ENCODE data around the gene HDAC9. TPM values are rescaled to one million over a fixed set of nuclear protein-coding genes. Genes with fewer than 3 reads are reported as not detected.
A peak's percentile ranks its signal among the peaks of the same experiment; 100 is the strongest.

Gene HDAC9
- total RNA-seq, 1 donor from 2014 or later = 27.6 TPM

DNA sequence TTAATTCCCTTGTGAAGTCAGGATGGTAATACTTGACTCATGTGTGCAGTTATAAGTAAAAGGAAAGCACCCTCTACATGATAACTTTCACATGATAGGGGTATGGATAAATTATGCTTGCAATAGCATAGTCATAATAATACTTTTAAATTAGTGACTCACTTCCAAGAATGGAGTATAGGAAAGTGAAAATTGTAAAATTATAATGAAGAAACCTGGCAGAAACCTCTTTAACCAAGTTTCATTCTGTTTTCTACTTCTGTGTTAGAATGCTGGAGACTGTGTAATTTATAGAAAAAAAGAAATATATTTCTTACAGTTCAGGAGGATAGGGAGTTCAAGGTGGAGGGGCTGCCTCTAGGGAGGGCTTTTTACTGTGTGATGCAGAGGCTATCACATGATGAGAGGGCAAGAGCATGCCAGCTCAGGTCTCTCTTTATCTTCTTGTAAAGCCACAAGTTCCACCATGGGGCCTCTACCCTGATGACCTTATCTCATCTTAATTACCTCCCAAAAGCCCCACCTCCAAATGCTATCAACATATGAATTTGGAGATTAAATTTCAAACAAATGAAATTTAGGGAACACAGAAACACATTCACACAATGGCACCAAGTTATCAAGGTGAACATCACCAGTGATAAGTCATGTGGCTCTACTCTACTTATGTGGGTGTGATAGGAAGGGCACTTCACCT lies 43.2 kb downstream of the HDAC9 start:
- no peaks in the 10 kb centered on the region for H3K9me3 Mint-ChIP-seq (ENCODE audit: unreplicated experiment)
- no peak overlapping the region for H3K27ac ChIP-seq (ENCODE audit: low read depth, low read length)
- no peak overlapping the region for H3K4me3 ChIP-seq (ENCODE audit: insufficient read depth, low read depth, low read length)
- H3K9ac ChIP-seq (ENCODE audit: low read length) = no peak overlapping the region
- no peaks in the 10 kb centered on the region for H3K36me3 ChIP-seq (ENCODE audit: insufficient read depth, low read length)
- no peaks in the 10 kb centered on the region for H3K27me3 ChIP-seq (ENCODE audit: insufficient read depth, low read length)
- TF ChIP-seq CTCF (IDR thresholded peaks at IDR 0.05; ENCODE audit: insufficient read depth, low read depth, low read length) (no peak), EZH2 (IDR thresholded peaks at IDR 0.05; ENCODE audit: insufficient read depth, low read length) (no peak)
- no peaks in the 10 kb centered on the region for H3K27me3 Mint-ChIP-seq (ENCODE audit: low read depth, unreplicated experiment)
- no peak for FAIRE-seq
- no peak overlapping the region for H3K4me3 Mint-ChIP-seq (ENCODE audit: unreplicated experiment)
- no peak overlapping the region for H3K27ac Mint-ChIP-seq (ENCODE audit: unreplicated experiment)
- H3K36me3 Mint-ChIP-seq (ENCODE audit: low read depth, unreplicated experiment) = no peaks in the 10 kb centered on the region
- DNase-seq (ENCODE audit: low read depth) = no peak
- no peak overlapping the region for H3K4me2 ChIP-seq (ENCODE audit: low read length)
- no peak overlapping the region for H2AFZ ChIP-seq (ENCODE audit: low read depth, low read length)
- H3K79me2 ChIP-seq (ENCODE audit: insufficient read depth, low read length) = peaks cover 30% of the 10 kb centered on the region
- H4K20me1 ChIP-seq (ENCODE audit: insufficient read depth, low read length) = peaks cover 5% of the 10 kb centered on the region
- H3K9me3 ChIP-seq (ENCODE audit: insufficient read depth, low read depth, low read length) = no peaks in the 10 kb centered on the region
- peaks cover 20% of the 10 kb centered on the region for H3K4me1 Mint-ChIP-seq (ENCODE audit: low read depth, unreplicated experiment)
- peaks cover 11% of the 10 kb centered on the region for H3K4me1 ChIP-seq (ENCODE audit: insufficient read depth, low read length)

GRCh38 chr7:18540396-18540795 lies 44.8 kb downstream of the HDAC9 start:
- H3K9ac ChIP-seq (ENCODE audit: low read length) = no peak overlapping the region
- no peak overlapping the region for H3K4me2 ChIP-seq (ENCODE audit: low read length)
- no peak for FAIRE-seq
- H3K9me3 ChIP-seq (ENCODE audit: insufficient read depth, low read depth, low read length) = no peaks in the 10 kb centered on the region
- Mint-ChIP-seq H3K4me3 (ENCODE audit: unreplicated experiment) (no peak overlapping the region), H3K4me1 (ENCODE audit: low read depth, unreplicated experiment) (peaks cover 12% of the 10 kb centered on the region), H3K27ac (ENCODE audit: unreplicated experiment) (no peak overlapping the region), H3K27me3 (ENCODE audit: low read depth, unreplicated experiment) (no peaks in the 10 kb centered on the region), H3K36me3 (ENCODE audit: low read depth, unreplicated experiment) (peaks cover 4% of the 10 kb centered on the region), H3K9me3 (ENCODE audit: unreplicated experiment) (no peaks in the 10 kb centered on the region)
- peaks cover 29% of the 10 kb centered on the region for H3K79me2 ChIP-seq (ENCODE audit: insufficient read depth, low read length)
- peaks cover 11% of the 10 kb centered on the region for H3K4me1 ChIP-seq (ENCODE audit: insufficient read depth, low read length)
- no peaks in the 10 kb centered on the region for H4K20me1 ChIP-seq (ENCODE audit: insufficient read depth, low read length)
- TF ChIP-seq CTCF (IDR thresholded peaks at IDR 0.05; ENCODE audit: insufficient read depth, low read depth, low read length) = no peak
- TF ChIP-seq EZH2 (IDR thresholded peaks at IDR 0.05; ENCODE audit: insufficient read depth, low read length) = no peak
- no peaks in the 10 kb centered on the region for H3K36me3 ChIP-seq (ENCODE audit: insufficient read depth, low read length)
- H3K27ac ChIP-seq (ENCODE audit: low read depth, low read length) = no peak overlapping the region
- no peaks in the 10 kb centered on the region for H3K27me3 ChIP-seq (ENCODE audit: insufficient read depth, low read length)
- no peak for DNase-seq (ENCODE audit: low read depth)
- no peak overlapping the region for H2AFZ ChIP-seq (ENCODE audit: low read depth, low read length)
- no peak overlapping the region for H3K4me3 ChIP-seq (ENCODE audit: insufficient read depth, low read depth, low read length)

- Histone ChIP-seq H4K20me1 (ENCODE audit: insufficient read depth, low read length) (no peaks in the 10 kb centered on the region), H3K27ac (ENCODE audit: low read depth, low read length) (peak overlapping the region; percentile 48), H3K79me2 (ENCODE audit: insufficient read depth, low read length) (peaks cover 20% of the 10 kb centered on the region), H3K4me1 (ENCODE audit: insufficient read depth, low read length) (peaks cover 11% of the 10 kb centered on the region), H2AFZ (ENCODE audit: low read depth, low read length) (no peak overlapping the region), H3K4me2 (ENCODE audit: low read length) (peak overlapping the region; percentile 42), H3K9ac (ENCODE audit: low read length) (peak overlapping the region; percentile 17), H3K9me3 (ENCODE audit: insufficient read depth, low read depth, low read length) (no peaks in the 10 kb centered on the region), H3K27me3 (ENCODE audit: insufficient read depth, low read length) (no peaks in the 10 kb centered on the region), H3K4me3 (ENCODE audit: insufficient read depth, low read depth, low read length) (no peak overlapping the region), H3K36me3 (ENCODE audit: insufficient read depth, low read length) (no peaks in the 10 kb centered on the region)
- Mint-ChIP-seq H3K9me3 (ENCODE audit: unreplicated experiment) (no peaks in the 10 kb centered on the region), H3K4me1 (ENCODE audit: low read depth, unreplicated experiment) (peaks cover 7% of the 10 kb centered on the region), H3K27ac (ENCODE audit: unreplicated experiment) (no peak overlapping the region), H3K36me3 (ENCODE audit: low read depth, unreplicated experiment) (peaks cover 4% of the 10 kb centered on the region), H3K4me3 (ENCODE audit: unreplicated experiment) (no peak overlapping the region), H3K27me3 (ENCODE audit: low read depth, unreplicated experiment) (no peaks in the 10 kb centered on the region)
- FAIRE-seq (no peak), DNase-seq (ENCODE audit: low read depth) (peak; percentile 63)
- no peak for TF ChIP-seq EZH2 (IDR thresholded peaks at IDR 0.05; ENCODE audit: insufficient read depth, low read length)
- TF ChIP-seq CTCF (IDR thresholded peaks at IDR 0.05; ENCODE audit: insufficient read depth, low read depth, low read length) = no peak
These were observed 45.8 kb downstream of the HDAC9 start for GRCh38 chr7:18541181-18541870.

Data from astrocyte (in vitro differentiated cells and primary cell).